M059J (cell line): ENCODE data around the gene DOCK3. TPM values are rescaled to one million over a fixed set of nuclear protein-coding genes. Genes with fewer than 3 reads are reported as not detected.
"Not testable (repeated sequence)": the region's sequence is repeated elsewhere in the genome, so short reads cannot be mapped to it uniquely, and the experiment has no call there.

Experiments
- DNase-seq: peaks from one replicate; pipeline ENCODE4 v3.0.0-alpha.2; 2012; ENCODE audit warnings: low read depth
- total RNA-seq: library from RNA; depleted of rRNA; stranded (reverse); fragments of >200 nt; shearing (Covaris generic); gene quantifications from 2 replicates; pipeline ENCODE4 v1.2.3, GENCODE V29; 2014

Gene DOCK3
- total RNA-seq, 1 experiment from 2014 or later, result 1.0 TPM

- DNase-seq, result no peak
Observed at GRCh38 chr3:50982540-50983325, 308.0 kb downstream of the DOCK3 start.

- DNase-seq, result no peak
Observed at GRCh38 chr3:50983887-50984286, 309.2 kb downstream of the DOCK3 start.

- no peak for DNase-seq
Observed at GRCh38 chr3:50985893-50986292, 311.2 kb downstream of the DOCK3 start.

- no peak for DNase-seq
Observed at GRCh38 chr3:50986726-50987125, 312.0 kb downstream of the DOCK3 start.

GRCh38 chr3:50994537-50994936 is 319.8 kb downstream of the DOCK3 start:
- DNase-seq, result no peak

- DNase-seq, result no peak
Observed at GRCh38 chr3:50995085-50995824, 320.5 kb downstream of the DOCK3 start.

- no peak for DNase-seq
Observed at GRCh38 chr3:51002495-51002894, 327.8 kb downstream of the DOCK3 start.

GRCh38 chr3:51004235-51004634 is 329.5 kb downstream of the DOCK3 start:
- DNase-seq, result no peak

GRCh38 chr3:51024121-51024520 is 349.4 kb downstream of the DOCK3 start:
- peak; percentile 41 for DNase-seq

GRCh38 chr3:51024765-51025632 is 350.3 kb downstream of the DOCK3 start:
- DNase-seq, result peak; percentile 12

- no peak for DNase-seq
Observed at GRCh38 chr3:51031666-51032065, 356.9 kb downstream of the DOCK3 start.

- DNase-seq, result no peak
Observed at GRCh38 chr3:51035630-51036029, 360.9 kb downstream of the DOCK3 start.

- DNase-seq, result no peak
Observed at GRCh38 chr3:51044982-51045381, 370.3 kb downstream of the DOCK3 start.

- DNase-seq, result no peak
Observed at GRCh38 chr3:51052562-51052961, 377.8 kb downstream of the DOCK3 start.

GRCh38 chr3:51057121-51057520 is 382.4 kb downstream of the DOCK3 start:
- DNase-seq, result no peak

GRCh38 chr3:51063053-51063452 is 388.3 kb downstream of the DOCK3 start:
- DNase-seq, result no peak

- no peak for DNase-seq
Observed at GRCh38 chr3:51075221-51075775, 400.6 kb downstream of the DOCK3 start.

- DNase-seq, result no peak
Observed at GRCh38 chr3:51082363-51082762, 407.6 kb downstream of the DOCK3 start.

GRCh38 chr3:51083490-51083889 is 408.8 kb downstream of the DOCK3 start:
- DNase-seq, result no peak

GRCh38 chr3:51092141-51092540 is 417.4 kb downstream of the DOCK3 start:
- not testable (repeated sequence) for DNase-seq

GRCh38 chr3:51094838-51095237 is 420.1 kb downstream of the DOCK3 start:
- not testable (repeated sequence) for DNase-seq
